Measurements from ENCODE around the gene ATP2C2. TPM values are rescaled to one million over a fixed set of nuclear protein-coding genes. Genes with fewer than 3 reads are reported as not detected.
"Not testable (repeated sequence)": the region's sequence is repeated elsewhere in the genome, so short reads cannot be mapped to it uniquely, and the experiment has no call there.

ATP2C2 gene
- total RNA-seq, 4 donors from 2014 or later: 0.86 TPM; not detected in 3

DNA sequence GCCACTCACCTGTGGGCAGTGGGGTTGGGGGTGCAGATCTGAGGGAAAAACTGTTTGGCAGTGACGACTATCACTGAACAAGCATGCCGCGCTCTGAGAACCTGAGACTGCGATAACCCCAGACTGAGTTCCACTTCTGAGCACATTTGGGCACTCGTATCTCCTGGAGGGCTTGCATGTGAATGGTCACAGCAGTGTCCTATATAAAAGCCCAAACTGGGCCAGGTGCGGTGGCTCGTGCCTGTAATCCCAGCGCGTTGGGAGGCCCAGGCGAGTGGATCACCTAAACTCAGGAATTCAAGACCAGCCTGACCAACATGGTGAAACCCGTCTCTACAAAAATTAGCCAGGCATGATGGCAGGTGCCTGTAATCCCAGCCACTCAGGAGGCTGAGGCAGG is 18.7 kb downstream of the ATP2C2 start:
- H3K27me3 ChIP-seq: no peaks in the 10 kb centered on the region
- H3K4me1 ChIP-seq: no peaks in the 10 kb centered on the region
- H3K9me3 ChIP-seq: peaks cover 0 to 17% (median 5%) of the 10 kb centered on the region in 4 donors
- no peaks in the 10 kb centered on the region for H3K36me3 ChIP-seq
- TF ChIP-seq EP300 (IDR thresholded peaks at IDR 0.05): no peak
- TF ChIP-seq POLR2AphosphoS5 (IDR thresholded peaks at IDR 0.05): no peak
- TF ChIP-seq, protein P1, sequence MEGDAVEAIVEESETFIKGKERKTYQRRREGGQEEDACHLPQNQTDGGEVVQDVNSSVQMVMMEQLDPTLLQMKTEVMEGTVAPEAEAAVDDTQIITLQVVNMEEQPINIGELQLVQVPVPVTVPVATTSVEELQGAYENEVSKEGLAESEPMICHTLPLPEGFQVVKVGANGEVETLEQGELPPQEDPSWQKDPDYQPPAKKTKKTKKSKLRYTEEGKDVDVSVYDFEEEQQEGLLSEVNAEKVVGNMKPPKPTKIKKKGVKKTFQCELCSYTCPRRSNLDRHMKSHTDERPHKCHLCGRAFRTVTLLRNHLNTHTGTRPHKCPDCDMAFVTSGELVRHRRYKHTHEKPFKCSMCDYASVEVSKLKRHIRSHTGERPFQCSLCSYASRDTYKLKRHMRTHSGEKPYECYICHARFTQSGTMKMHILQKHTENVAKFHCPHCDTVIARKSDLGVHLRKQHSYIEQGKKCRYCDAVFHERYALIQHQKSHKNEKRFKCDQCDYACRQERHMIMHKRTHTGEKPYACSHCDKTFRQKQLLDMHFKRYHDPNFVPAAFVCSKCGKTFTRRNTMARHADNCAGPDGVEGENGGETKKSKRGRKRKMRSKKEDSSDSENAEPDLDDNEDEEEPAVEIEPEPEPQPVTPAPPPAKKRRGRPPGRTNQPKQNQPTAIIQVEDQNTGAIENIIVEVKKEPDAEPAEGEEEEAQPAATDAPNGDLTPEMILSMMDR (IDR thresholded peaks at IDR 0.05): no peak
- TF ChIP-seq POLR2A (IDR thresholded peaks at IDR 0.05; ENCODE audit: low read depth): no peak
- H3K4me3 ChIP-seq: no peak overlapping the region
- H3K27ac ChIP-seq (replicated peaks in 1 of 4): no peak overlapping the region
- no peak for DNase-seq (ENCODE audit: extremely low spot score)
- intact Hi-C loops (cut with DNase I): no loop called here
- WGBS: 86% methylated on average over 10 of the region's 11 CpGs

DNA sequence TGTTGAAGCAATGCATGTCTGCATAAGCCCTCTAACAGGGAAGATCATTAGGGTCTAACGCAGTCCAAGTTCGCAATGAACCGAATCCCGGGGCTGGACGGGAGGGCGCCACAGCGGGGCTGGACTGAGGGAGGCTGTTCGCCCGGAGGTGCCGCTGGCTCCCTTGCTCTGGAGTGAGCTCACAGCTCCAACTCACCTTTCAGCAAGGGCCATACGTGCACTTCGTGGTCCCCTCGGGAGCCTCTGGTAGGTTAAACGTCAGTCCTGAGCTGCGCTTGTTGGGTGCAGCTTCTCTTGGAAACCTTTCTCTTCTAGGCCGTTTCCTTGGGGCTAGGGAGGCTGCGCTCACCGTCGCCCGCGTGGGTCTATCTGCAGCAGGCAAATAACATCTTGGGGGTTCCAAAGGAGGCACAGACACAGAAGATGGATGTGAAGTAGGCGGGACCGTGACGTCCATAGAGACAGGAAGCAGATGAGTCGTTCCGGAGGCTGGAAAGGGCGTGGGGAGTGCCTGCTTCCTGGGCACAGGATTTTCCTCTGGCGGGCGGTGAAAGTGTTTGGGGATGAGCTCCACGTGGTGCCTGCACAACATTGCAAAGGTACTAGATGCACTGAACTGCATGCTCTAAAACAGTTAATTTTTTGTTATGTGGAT is 21.9 kb downstream of the ATP2C2 start:
- no peak for TF ChIP-seq EP300 (IDR thresholded peaks at IDR 0.05)
- TF ChIP-seq, protein P1 (IDR thresholded peaks at IDR 0.05): no peak
- no peak for TF ChIP-seq POLR2AphosphoS5 (IDR thresholded peaks at IDR 0.05)
- no peak for TF ChIP-seq POLR2A (IDR thresholded peaks at IDR 0.05; ENCODE audit: low read depth)
- Histone ChIP-seq H3K36me3 (no peaks in the 10 kb centered on the region), H3K4me3 (no peak overlapping the region), H3K27ac (replicated peaks in 1 of 4) (no peak overlapping the region), H3K9me3 (peaks cover 0 to 5% (median 0%) of the 10 kb centered on the region in 4 donors), H3K27me3 (peaks cover 0 to 19% (median 0%) of the 10 kb centered on the region in 4 donors), H3K4me1 (no peaks in the 10 kb centered on the region)
- intact Hi-C loops (cut with DNase I): no loop called here
- WGBS: 82% methylated on average over 30 of the region's 30 CpGs
- DNase-seq (ENCODE audit: extremely low spot score): no peak

DNA sequence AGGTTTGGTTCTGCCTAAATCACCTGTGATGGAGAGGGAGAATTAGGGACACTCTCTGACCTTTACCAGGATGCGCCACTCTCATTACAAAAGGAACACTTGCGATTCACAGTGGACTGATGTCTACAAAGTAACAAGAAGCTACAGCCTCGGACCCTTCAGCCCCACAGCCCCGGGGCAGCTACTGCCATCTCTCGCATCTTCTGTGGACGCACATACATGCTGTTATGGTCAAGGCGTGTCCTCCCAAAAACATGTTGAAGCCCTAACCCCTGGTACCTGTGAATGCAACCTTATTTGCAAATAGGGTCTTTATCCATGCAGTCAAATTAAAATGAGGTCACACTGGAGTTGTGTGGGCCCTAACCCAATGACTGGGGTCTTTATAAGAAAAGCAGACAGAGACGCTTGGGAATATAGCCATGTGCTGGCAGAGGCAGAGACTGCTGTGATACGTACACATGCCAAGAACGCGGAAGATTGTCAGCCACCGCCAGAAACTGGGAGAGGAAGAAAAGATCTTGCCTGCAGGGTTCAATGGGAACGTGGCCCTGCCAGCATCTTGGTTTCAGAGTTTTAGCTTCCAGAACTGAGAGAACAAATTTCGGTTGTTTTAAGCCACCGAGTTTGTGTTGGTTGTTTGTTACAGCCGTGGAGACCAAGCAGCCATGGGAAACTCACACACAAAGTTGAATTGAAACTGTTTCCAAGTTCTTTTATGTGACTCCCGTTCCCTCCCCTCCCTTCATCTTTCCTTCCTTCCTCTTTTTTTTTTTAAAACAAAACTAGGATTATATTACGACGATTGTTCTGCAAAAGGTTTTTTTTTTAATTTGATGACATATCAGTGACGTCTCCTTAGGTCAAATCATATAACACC is 23.1 kb downstream of the ATP2C2 start:
- WGBS: 55% methylated on average over 20 of the region's 20 CpGs
- Histone ChIP-seq H3K27me3 (peaks cover 0 to 27% (median 0%) of the 10 kb centered on the region in 4 donors), H3K4me1 (no peaks in the 10 kb centered on the region), H3K27ac (replicated peaks in 1 of 4) (no peak overlapping the region), H3K4me3 (no peak overlapping the region), H3K36me3 (no peaks in the 10 kb centered on the region), H3K9me3 (no peaks in the 10 kb centered on the region)
- TF ChIP-seq, protein P1 (IDR thresholded peaks at IDR 0.05): no peak
- TF ChIP-seq EP300 (IDR thresholded peaks at IDR 0.05) (no peak), POLR2A (IDR thresholded peaks at IDR 0.05; ENCODE audit: low read depth) (no peak), POLR2AphosphoS5 (IDR thresholded peaks at IDR 0.05) (no peak)
- DNase-seq (ENCODE audit: extremely low spot score): no peak
- intact Hi-C loops (cut with DNase I): no loop called here

DNA sequence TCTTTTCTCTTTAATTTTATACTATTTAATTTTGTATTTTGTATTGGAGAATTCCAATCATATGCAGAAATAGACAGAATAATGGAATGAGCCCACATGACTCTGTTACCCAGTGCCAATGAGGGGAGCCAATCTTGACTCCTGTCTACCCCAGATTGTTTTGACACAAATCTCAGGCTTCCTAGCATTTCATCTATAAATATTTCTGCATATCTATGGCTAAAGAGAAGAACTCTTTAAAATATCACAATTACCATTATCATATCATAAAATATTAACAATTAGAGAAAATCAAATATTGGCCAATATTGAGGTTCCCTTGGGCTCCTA is 23.7 kb downstream of the ATP2C2 start:
- H3K4me1 ChIP-seq: no peaks in the 10 kb centered on the region
- no peak for TF ChIP-seq POLR2A (IDR thresholded peaks at IDR 0.05; ENCODE audit: low read depth)
- TF ChIP-seq, protein P1 (IDR thresholded peaks at IDR 0.05): no peak
- no peak for TF ChIP-seq EP300 (IDR thresholded peaks at IDR 0.05)
- no peak for TF ChIP-seq POLR2AphosphoS5 (IDR thresholded peaks at IDR 0.05)
- intact Hi-C loops (cut with DNase I): no loop called here

DNA sequence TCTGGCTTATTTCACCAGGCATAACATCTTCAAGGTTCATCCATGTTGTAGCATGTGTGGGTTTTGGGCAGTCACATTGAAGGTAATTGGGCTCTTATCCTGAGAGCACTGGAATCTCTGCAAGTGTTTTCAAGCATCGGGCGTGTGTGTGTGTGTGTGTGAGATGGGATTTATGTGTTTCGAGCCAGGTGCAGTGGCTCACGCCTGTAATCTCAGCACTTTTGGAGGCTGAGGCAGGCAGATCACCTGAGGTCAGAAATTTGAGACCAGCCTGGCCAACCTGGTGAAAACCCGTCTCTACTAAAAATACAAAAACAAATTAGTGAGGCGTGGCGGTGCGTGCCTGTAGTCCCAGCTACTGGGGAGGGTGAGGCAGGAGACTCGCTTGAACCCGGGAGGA is 27.7 kb downstream of the ATP2C2 start:
- DNase-seq (ENCODE audit: extremely low spot score): not testable (repeated sequence)
- WGBS: 81% methylated on average over 10 of the region's 10 CpGs

More for the DNA sequence above, 23.7 kb downstream of the ATP2C2 start:
- no peaks in the 10 kb centered on the region for H3K9me3 ChIP-seq
- H3K27ac ChIP-seq (replicated peaks in 1 of 4): no peak overlapping the region
- peaks cover 0 to 33% (median 0%) of the 10 kb centered on the region in 4 donors for H3K27me3 ChIP-seq
- no peak overlapping the region for H3K4me3 ChIP-seq
- no peaks in the 10 kb centered on the region for H3K36me3 ChIP-seq
- no peak for DNase-seq (ENCODE audit: extremely low spot score)

More for the DNA sequence above, 27.7 kb downstream of the ATP2C2 start:
- H3K27me3 ChIP-seq: peaks cover 0 to 35% (median 0%) of the 10 kb centered on the region in 4 donors
- H3K4me3 ChIP-seq; H3K27ac ChIP-seq (replicated peaks in 1 of 4); H3K4me1 ChIP-seq; H3K9me3 ChIP-seq; H3K36me3 ChIP-seq; intact Hi-C loops (cut with DNase I): not testable (repeated sequence)
